Putamen (tissue), 1 donor: ENCODE results near the gene FBXL7.

Experiments used
- DNase-seq: peaks from one replicate; pipeline ENCODE4 v3.0.0-alpha.2; 2016; ENCODE audit warnings: low spot score

Gene FBXL7

GRCh38 chr5:15614679-15615078 lies 114.7 kb downstream of the FBXL7 start:
- no peak for DNase-seq

- DNase-seq, result no peak
Observed at GRCh38 chr5:15615859-15616258, 115.9 kb downstream of the FBXL7 start.

GRCh38 chr5:15618938-15619337 lies 119.0 kb downstream of the FBXL7 start:
- no peak for DNase-seq

GRCh38 chr5:15620501-15620900 lies 120.5 kb downstream of the FBXL7 start:
- DNase-seq, result no peak

GRCh38 chr5:15621094-15621493 lies 121.1 kb downstream of the FBXL7 start:
- DNase-seq, result no peak

GRCh38 chr5:15623794-15624193 lies 123.8 kb downstream of the FBXL7 start:
- no peak for DNase-seq

- DNase-seq, result no peak
Observed at GRCh38 chr5:15627109-15627508, 127.1 kb downstream of the FBXL7 start.

- DNase-seq, result no peak
Observed at GRCh38 chr5:15627647-15628046, 127.7 kb downstream of the FBXL7 start.

- DNase-seq, result no peak
Observed at GRCh38 chr5:15630441-15630840, 130.5 kb downstream of the FBXL7 start.

- DNase-seq, result no peak
Observed at GRCh38 chr5:15634591-15635288, 134.8 kb downstream of the FBXL7 start.

- DNase-seq, result no peak
Observed at GRCh38 chr5:15635289-15635616, 135.3 kb downstream of the FBXL7 start.

GRCh38 chr5:15637345-15637744 lies 137.4 kb downstream of the FBXL7 start:
- no peak for DNase-seq

- DNase-seq, result no peak
Observed at GRCh38 chr5:15637886-15638285, 137.9 kb downstream of the FBXL7 start.

- DNase-seq, result no peak
Observed at GRCh38 chr5:15638296-15638695, 138.3 kb downstream of the FBXL7 start.

- no peak for DNase-seq
Observed at GRCh38 chr5:15639288-15639687, 139.3 kb downstream of the FBXL7 start.

- no peak for DNase-seq
Observed at GRCh38 chr5:15640116-15640515, 140.1 kb downstream of the FBXL7 start.

GRCh38 chr5:15643731-15644130 lies 143.8 kb downstream of the FBXL7 start:
- DNase-seq, result no peak

GRCh38 chr5:15645381-15646160 lies 145.6 kb downstream of the FBXL7 start:
- no peak for DNase-seq

GRCh38 chr5:15646371-15646770 lies 146.4 kb downstream of the FBXL7 start:
- no peak for DNase-seq

- DNase-seq, result no peak
Observed at GRCh38 chr5:15647251-15647650, 147.3 kb downstream of the FBXL7 start.

GRCh38 chr5:15650266-15650665 lies 150.3 kb downstream of the FBXL7 start:
- DNase-seq, result no peak

GRCh38 chr5:15654779-15655178 lies 154.8 kb downstream of the FBXL7 start:
- DNase-seq, result no peak

- no peak for DNase-seq
Observed at GRCh38 chr5:15655683-15656082, 155.7 kb downstream of the FBXL7 start.

- no peak for DNase-seq
Observed at GRCh38 chr5:15664961-15665360, 165.0 kb downstream of the FBXL7 start.
